ENCODE data around the gene ISG20. TPM values are rescaled to one million over a fixed set of nuclear protein-coding genes. Genes with fewer than 3 reads are reported as not detected.

Gene ISG20
- total and polyA plus RNA-seq, 4 donors: 6.8 to 36.5 (median 14.3) TPM

DNA sequence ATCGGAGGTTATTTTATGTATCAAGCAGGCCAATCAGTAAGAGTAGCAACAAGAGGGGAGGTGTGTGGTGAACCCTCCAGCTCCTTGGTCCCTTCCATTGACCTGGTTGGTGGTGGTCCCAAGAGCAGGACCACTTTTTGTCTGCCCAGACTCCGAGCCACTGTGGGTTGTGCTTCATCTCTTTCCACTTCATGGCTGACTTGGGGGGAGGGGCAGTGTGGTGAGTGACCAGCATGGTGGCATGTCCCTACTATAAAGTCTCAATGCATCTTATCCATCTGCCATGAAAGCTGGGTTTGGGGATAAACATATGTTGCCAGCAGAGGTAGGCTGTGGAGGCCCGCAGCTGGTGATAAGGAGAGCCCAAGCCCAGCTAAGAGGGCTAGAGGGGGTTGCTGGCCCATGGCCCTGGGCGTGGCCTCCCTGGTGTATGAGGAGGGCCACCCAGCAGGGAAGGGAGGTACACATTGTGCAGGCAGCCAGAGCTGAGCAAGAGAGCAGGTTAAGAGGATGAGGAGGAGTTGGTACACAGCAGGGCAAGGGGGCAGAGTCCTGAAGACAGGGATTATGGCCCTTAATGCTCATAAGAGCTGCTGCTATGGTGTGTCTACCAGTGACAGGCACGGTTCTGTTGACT is 10.7 kb upstream of the ISG20 start (continued):
- TF ChIP-seq, protein P1, sequence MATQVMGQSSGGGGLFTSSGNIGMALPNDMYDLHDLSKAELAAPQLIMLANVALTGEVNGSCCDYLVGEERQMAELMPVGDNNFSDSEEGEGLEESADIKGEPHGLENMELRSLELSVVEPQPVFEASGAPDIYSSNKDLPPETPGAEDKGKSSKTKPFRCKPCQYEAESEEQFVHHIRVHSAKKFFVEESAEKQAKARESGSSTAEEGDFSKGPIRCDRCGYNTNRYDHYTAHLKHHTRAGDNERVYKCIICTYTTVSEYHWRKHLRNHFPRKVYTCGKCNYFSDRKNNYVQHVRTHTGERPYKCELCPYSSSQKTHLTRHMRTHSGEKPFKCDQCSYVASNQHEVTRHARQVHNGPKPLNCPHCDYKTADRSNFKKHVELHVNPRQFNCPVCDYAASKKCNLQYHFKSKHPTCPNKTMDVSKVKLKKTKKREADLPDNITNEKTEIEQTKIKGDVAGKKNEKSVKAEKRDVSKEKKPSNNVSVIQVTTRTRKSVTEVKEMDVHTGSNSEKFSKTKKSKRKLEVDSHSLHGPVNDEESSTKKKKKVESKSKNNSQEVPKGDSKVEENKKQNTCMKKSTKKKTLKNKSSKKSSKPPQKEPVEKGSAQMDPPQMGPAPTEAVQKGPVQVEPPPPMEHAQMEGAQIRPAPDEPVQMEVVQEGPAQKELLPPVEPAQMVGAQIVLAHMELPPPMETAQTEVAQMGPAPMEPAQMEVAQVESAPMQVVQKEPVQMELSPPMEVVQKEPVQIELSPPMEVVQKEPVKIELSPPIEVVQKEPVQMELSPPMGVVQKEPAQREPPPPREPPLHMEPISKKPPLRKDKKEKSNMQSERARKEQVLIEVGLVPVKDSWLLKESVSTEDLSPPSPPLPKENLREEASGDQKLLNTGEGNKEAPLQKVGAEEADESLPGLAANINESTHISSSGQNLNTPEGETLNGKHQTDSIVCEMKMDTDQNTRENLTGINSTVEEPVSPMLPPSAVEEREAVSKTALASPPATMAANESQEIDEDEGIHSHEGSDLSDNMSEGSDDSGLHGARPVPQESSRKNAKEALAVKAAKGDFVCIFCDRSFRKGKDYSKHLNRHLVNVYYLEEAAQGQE (IDR thresholded peaks at IDR 0.05): no peak
- no peak for TF ChIP-seq JUND (IDR thresholded peaks at IDR 0.05)

DNA sequence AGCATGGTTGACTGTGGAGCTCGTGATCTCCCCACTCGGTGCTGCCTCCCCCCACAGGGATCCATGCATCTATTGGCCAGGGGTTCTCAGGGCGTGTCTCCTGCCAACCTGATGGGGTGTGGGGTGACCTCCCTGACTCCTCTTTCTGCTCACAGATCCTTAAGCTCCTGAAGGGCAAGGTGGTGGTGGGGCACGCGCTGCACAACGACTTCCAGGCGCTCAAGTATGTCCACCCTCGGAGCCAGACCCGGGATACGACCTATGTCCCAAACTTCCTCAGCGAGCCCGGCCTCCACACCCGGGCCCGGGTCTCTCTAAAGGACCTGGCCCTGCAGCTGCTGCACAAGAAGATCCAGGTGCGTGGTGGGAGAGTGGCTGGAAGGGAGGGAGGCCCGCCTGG is 9.7 kb upstream of the ISG20 start:
- DNase-seq (ENCODE audit: low spot score): no peak
- Histone ChIP-seq H3K4me3 (ENCODE audit: low read depth in 1 of 3, low read length in 3 of 3) (no peak overlapping the region), H3K36me3 (ENCODE audit: control insufficient read depth in 4 of 4, insufficient read depth in 3 of 4, low read depth in 1 of 4, low read length in 3 of 4) (peaks cover 1 to 27% (median 25%) of the 10 kb centered on the region in 4 donors), H3K9ac (ENCODE audit: low read depth in 1 of 2, low read length in 2 of 2) (no peak overlapping the region), H3K27ac (ENCODE audit: low read depth in 1 of 2, low read length in 2 of 2) (no peak overlapping the region), H3K4me1 (ENCODE audit: control insufficient read depth in 4 of 4, insufficient read depth in 4 of 4, low read length in 3 of 4) (peaks cover 0 to 10% (median 1%) of the 10 kb centered on the region in 4 donors), H3K9me3 (ENCODE audit: control insufficient read depth in 4 of 4, low read length in 3 of 4) (no peaks in the 10 kb centered on the region), H3K27me3 (ENCODE audit: control insufficient read depth in 4 of 4, insufficient read depth in 4 of 4, low read length in 3 of 4) (no peaks in the 10 kb centered on the region)
- TF ChIP-seq EGR1 (IDR thresholded peaks at IDR 0.05; ENCODE audit: low read depth in 2 of 2) (no peak), FOXA1 (IDR thresholded peaks at IDR 0.05) (no peak), SP1 (IDR thresholded peaks at IDR 0.05) (no peak), GABPA (IDR thresholded peaks at IDR 0.05 in 1 of 2, conservative IDR thresholded peaks at IDR 0.05 in 1 of 2) (no peak), FOXA2 (IDR thresholded peaks at IDR 0.05) (no peak), HNF4A (conservative IDR thresholded peaks at IDR 0.05) (no peak), JUND (IDR thresholded peaks at IDR 0.05) (no peak), TAF1 (conservative IDR thresholded peaks at IDR 0.05) (no peak), RXRA (IDR thresholded peaks at IDR 0.05) (no peak), YY1 (IDR thresholded peaks at IDR 0.05) (no peak), HNF4G (IDR thresholded peaks at IDR 0.05) (no peak), NR2F2 (IDR thresholded peaks at IDR 0.05) (no peak), RAD21 (IDR thresholded peaks at IDR 0.05) (no peak)
- TF ChIP-seq, protein P2, sequence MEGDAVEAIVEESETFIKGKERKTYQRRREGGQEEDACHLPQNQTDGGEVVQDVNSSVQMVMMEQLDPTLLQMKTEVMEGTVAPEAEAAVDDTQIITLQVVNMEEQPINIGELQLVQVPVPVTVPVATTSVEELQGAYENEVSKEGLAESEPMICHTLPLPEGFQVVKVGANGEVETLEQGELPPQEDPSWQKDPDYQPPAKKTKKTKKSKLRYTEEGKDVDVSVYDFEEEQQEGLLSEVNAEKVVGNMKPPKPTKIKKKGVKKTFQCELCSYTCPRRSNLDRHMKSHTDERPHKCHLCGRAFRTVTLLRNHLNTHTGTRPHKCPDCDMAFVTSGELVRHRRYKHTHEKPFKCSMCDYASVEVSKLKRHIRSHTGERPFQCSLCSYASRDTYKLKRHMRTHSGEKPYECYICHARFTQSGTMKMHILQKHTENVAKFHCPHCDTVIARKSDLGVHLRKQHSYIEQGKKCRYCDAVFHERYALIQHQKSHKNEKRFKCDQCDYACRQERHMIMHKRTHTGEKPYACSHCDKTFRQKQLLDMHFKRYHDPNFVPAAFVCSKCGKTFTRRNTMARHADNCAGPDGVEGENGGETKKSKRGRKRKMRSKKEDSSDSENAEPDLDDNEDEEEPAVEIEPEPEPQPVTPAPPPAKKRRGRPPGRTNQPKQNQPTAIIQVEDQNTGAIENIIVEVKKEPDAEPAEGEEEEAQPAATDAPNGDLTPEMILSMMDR (IDR thresholded peaks at IDR 0.05; ENCODE audit: low read depth, low read length, missing input control): no peak
- TF ChIP-seq, protein P3, sequence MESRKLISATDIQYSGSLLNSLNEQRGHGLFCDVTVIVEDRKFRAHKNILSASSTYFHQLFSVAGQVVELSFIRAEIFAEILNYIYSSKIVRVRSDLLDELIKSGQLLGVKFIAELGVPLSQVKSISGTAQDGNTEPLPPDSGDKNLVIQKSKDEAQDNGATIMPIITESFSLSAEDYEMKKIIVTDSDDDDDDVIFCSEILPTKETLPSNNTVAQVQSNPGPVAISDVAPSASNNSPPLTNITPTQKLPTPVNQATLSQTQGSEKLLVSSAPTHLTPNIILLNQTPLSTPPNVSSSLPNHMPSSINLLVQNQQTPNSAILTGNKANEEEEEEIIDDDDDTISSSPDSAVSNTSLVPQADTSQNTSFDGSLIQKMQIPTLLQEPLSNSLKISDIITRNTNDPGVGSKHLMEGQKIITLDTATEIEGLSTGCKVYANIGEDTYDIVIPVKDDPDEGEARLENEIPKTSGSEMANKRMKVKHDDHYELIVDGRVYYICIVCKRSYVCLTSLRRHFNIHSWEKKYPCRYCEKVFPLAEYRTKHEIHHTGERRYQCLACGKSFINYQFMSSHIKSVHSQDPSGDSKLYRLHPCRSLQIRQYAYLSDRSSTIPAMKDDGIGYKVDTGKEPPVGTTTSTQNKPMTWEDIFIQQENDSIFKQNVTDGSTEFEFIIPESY (IDR thresholded peaks at IDR 0.05): no peak
- TF ChIP-seq, protein P1 (IDR thresholded peaks at IDR 0.05): no peak
- TF ChIP-seq, protein P4, sequence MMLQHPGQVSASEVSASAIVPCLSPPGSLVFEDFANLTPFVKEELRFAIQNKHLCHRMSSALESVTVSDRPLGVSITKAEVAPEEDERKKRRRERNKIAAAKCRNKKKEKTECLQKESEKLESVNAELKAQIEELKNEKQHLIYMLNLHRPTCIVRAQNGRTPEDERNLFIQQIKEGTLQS (IDR thresholded peaks at IDR 0.05): no peak
- TF ChIP-seq, protein P5, sequence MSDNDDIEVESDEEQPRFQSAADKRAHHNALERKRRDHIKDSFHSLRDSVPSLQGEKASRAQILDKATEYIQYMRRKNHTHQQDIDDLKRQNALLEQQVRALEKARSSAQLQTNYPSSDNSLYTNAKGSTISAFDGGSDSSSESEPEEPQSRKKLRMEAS (IDR thresholded peaks at IDR 0.05): no peak
- 91% methylated on average over 16 of the region's 16 CpGs for WGBS
